HG02884 (cell line): Measurements from ENCODE around the gene CHRM2.
"Not testable (repeated sequence)": the region's sequence is repeated elsewhere in the genome, so short reads cannot be mapped to it uniquely, and the experiment has no call there.

Experiments used
- ATAC-seq: cut with Tn5 transposase; IDR thresholded peaks from one replicate; pipeline ENCODE4 v1.9.1; 2021; ENCODE audit warnings: mild to moderate bottlenecking, moderate library complexity; ENCODE audit not compliant: unreplicated experiment

The CHRM2 gene

GRCh38 chr7:136868496-136869000, at the start of gene CHRM2:
CHRM2 (plus strand) TSS chr7:136868652; CDS start chr7:137014866, 146,214 bp downstream.
- no peak for ATAC-seq

GRCh38 chr7:136831398-136831797, 37.1 kb upstream of the CHRM2 start:
- not testable (repeated sequence) for ATAC-seq

- ATAC-seq: no peak
These were observed 22.5 kb upstream of the CHRM2 start for GRCh38 chr7:136845899-136846465.

GRCh38 chr7:136847858-136848257, 20.6 kb upstream of the CHRM2 start:
- ATAC-seq: no peak

- ATAC-seq: no peak
These were observed 14.8 kb upstream of the CHRM2 start for GRCh38 chr7:136853654-136854053.

- no peak for ATAC-seq
These were observed 10.9 kb upstream of the CHRM2 start for GRCh38 chr7:136857573-136857972.

GRCh38 chr7:136859803-136860202, 8.6 kb upstream of the CHRM2 start:
- ATAC-seq: no peak

GRCh38 chr7:136865236-136865635, 3.2 kb upstream of the CHRM2 start:
- ATAC-seq: no peak

GRCh38 chr7:136865777-136866176, 2.7 kb upstream of the CHRM2 start:
- ATAC-seq: no peak

- no peak for ATAC-seq
These were observed 829 bp downstream of the CHRM2 start for GRCh38 chr7:136869001-136869961.

GRCh38 chr7:136869991-136870865, 1.8 kb downstream of the CHRM2 start:
- no peak for ATAC-seq

- no peak for ATAC-seq
These were observed 2.5 kb downstream of the CHRM2 start for GRCh38 chr7:136870866-136871487.

- no peak for ATAC-seq
These were observed 6.1 kb downstream of the CHRM2 start for GRCh38 chr7:136874393-136875032.

GRCh38 chr7:136877509-136877908, 9.1 kb downstream of the CHRM2 start:
- ATAC-seq: no peak

GRCh38 chr7:136877990-136878389, 9.5 kb downstream of the CHRM2 start:
- ATAC-seq: no peak

- ATAC-seq: no peak
These were observed 10.4 kb downstream of the CHRM2 start for GRCh38 chr7:136878878-136879277.

- no peak for ATAC-seq
These were observed 14.6 kb downstream of the CHRM2 start for GRCh38 chr7:136883046-136883445.

- ATAC-seq: no peak
These were observed 16.0 kb downstream of the CHRM2 start for GRCh38 chr7:136884492-136884891.

- no peak for ATAC-seq
These were observed 18.9 kb downstream of the CHRM2 start for GRCh38 chr7:136887317-136887716.

- ATAC-seq: no peak
These were observed 21.9 kb downstream of the CHRM2 start for GRCh38 chr7:136890399-136890798.
